IMR-90 (cell line): ENCODE results near the gene PLA2G4F. TPM values are rescaled to one million over a fixed set of nuclear protein-coding genes. Genes with fewer than 3 reads are reported as not detected.

Source experiments
- ATAC-seq: fragments of 200-7000 bp; cut with Tn5 transposase; 2 replicates; pipeline ENCODE4 v1.9.1; 2020; ENCODE audit warnings: low read depth, mild to moderate bottlenecking, moderate library complexity
- BruUV-seq: library from RNA; stranded (reverse); fragments of 400-500 nt; replicated peaks from 2 replicates; lab custom pipeline; 2021; lab: Mats Ljungman, UMichigan
- CTCF ChIA-PET: fragments of 300-600 bp; formaldehyde crosslinking; extraction: SDS; loops from one replicate; lab custom pipeline; 2021; ENCODE audit warnings: antibody characterized with exemption; lab: Yijun Ruan, JAX
- POLR2A ChIA-PET: fragments of 300-600 bp; sonication (Branson Sonifier 250); formaldehyde crosslinking; loops from one replicate; lab custom pipeline; 2022; ENCODE audit warnings: antibody characterized with exemption; ENCODE audit not compliant: unreplicated experiment; lab: Charles Lee
- DNase-seq: peaks from one replicate; pipeline ENCODE4 v3.0.0; 2013
- H2AFZ ChIP-seq: replicated peaks from 2 replicates; pipeline ENCODE3; 2013; ENCODE audit warnings: low read length, mild to moderate bottlenecking; ENCODE audit not compliant: poor library complexity
- H2AK5ac ChIP-seq: 2 replicates; pipeline ENCODE4 v1.6.1; 2013; ENCODE audit warnings: low read depth, low read length, inconsistent platforms
- H2AK9ac ChIP-seq: replicated peaks from 2 replicates; pipeline ENCODE3; 2013; ENCODE audit warnings: mild to moderate bottlenecking, low read depth, low read length, moderate library complexity; ENCODE audit not compliant: poor library complexity
- H2BK120ac ChIP-seq: 2 replicates; pipeline ENCODE4 v1.6.1; 2013; ENCODE audit warnings: low read depth, low read length, inconsistent platforms
- H2BK15ac ChIP-seq: 3 replicates; pipeline ENCODE4 v1.6.1; 2013; ENCODE audit warnings: low read depth, low read length, inconsistent platforms
- H2BK20ac ChIP-seq: 2 replicates; pipeline ENCODE4 v1.6.1; 2013; ENCODE audit warnings: low read depth, mild to moderate bottlenecking, inconsistent platforms, low read length, moderate library complexity
- H2BK5ac ChIP-seq: 2 replicates; pipeline ENCODE4 v1.6.1; 2013; ENCODE audit warnings: mild to moderate bottlenecking, low read depth, low read length, inconsistent platforms; ENCODE audit not compliant: poor library complexity, severe bottlenecking
- H3K14ac ChIP-seq: replicated peaks from 2 replicates; pipeline ENCODE4 v1.6.1; 2013; ENCODE audit warnings: low read depth, low read length, inconsistent platforms
- H3K18ac ChIP-seq: 2 replicates; pipeline ENCODE4 v1.6.1; 2013; ENCODE audit warnings: low read depth, low read length, control low read depth
- H3K23ac ChIP-seq: 2 replicates; pipeline ENCODE4 v1.6.1; 2013; ENCODE audit warnings: low read depth, low read length, inconsistent platforms
- H3K27ac ChIP-seq: 2 replicates; pipeline ENCODE4 v1.5.1; 2013; ENCODE audit warnings: mild to moderate bottlenecking, control low read depth, low read length; ENCODE audit not compliant: insufficient read depth
- H3K27me3 ChIP-seq: 2 replicates; pipeline ENCODE4 v1.6.1; 2013; ENCODE audit warnings: low read length; ENCODE audit not compliant: control insufficient read depth, insufficient read depth
- H3K36me3 ChIP-seq: 2 replicates; pipeline ENCODE4 v1.6.1; 2013; ENCODE audit warnings: low read length, mixed read lengths; ENCODE audit not compliant: control insufficient read depth, insufficient read depth
- H3K4ac ChIP-seq: 2 replicates; pipeline ENCODE4 v1.6.1; 2013; ENCODE audit warnings: low read depth, low read length, inconsistent platforms
- H3K4me1 ChIP-seq: 2 replicates; pipeline ENCODE4 v1.6.1; 2013; ENCODE audit warnings: low read length, mixed read lengths; ENCODE audit not compliant: control insufficient read depth, insufficient read depth
- H3K4me2 ChIP-seq: 2 replicates; pipeline ENCODE4 v1.6.1; 2013; ENCODE audit warnings: low read depth, mild to moderate bottlenecking, control low read depth, low read length, moderate library complexity
- H3K4me3 ChIP-seq: 2 replicates; pipeline ENCODE4 v1.5.1; 2013; ENCODE audit warnings: low read depth, mild to moderate bottlenecking, control low read depth, low read length, moderate library complexity; ENCODE audit not compliant: insufficient read depth
- H3K56ac ChIP-seq: 2 replicates; pipeline ENCODE4 v1.6.1; 2013; ENCODE audit warnings: low read length, inconsistent platforms; ENCODE audit not compliant: insufficient read depth; ENCODE audit errors: extremely low read depth
- H3K79me1 ChIP-seq, 2 experiments: 2 replicates each; pipeline ENCODE4 v1.6.1; 2013; ENCODE audit warnings: low read length in 2 of 2, inconsistent platforms in 1 of 2, low read depth in 1 of 2
- H3K9ac ChIP-seq: 2 replicates; pipeline ENCODE4 v1.6.1; 2013; ENCODE audit warnings: low read depth, low read length, control low read depth
- H3K9me1 ChIP-seq: 2 replicates; pipeline ENCODE4 v1.6.1; 2013; ENCODE audit warnings: low read length, inconsistent platforms; ENCODE audit not compliant: insufficient read depth
- H3K9me3 ChIP-seq: 2 replicates; pipeline ENCODE4 v1.6.1; 2013; ENCODE audit warnings: low read length; ENCODE audit not compliant: control insufficient read depth, insufficient read depth
- H4K20me1 ChIP-seq: 2 replicates; pipeline ENCODE4 v1.6.1; 2013; ENCODE audit warnings: low read length, inconsistent platforms; ENCODE audit not compliant: insufficient read depth
- H4K5ac ChIP-seq: 2 replicates; pipeline ENCODE4 v1.6.1; 2013; ENCODE audit warnings: mild to moderate bottlenecking, low read depth, low read length, control low read depth
- H4K8ac ChIP-seq, 2 experiments: 2 replicates each; pipeline ENCODE4 v1.6.1; 2013; ENCODE audit warnings: low read depth in 2 of 2, low read length in 2 of 2, control low read depth in 1 of 2, inconsistent platforms in 1 of 2
- H4K91ac ChIP-seq: 2 replicates; pipeline ENCODE4 v1.6.1; 2013; ENCODE audit warnings: low read depth, low read length, inconsistent platforms; ENCODE audit not compliant: insufficient read depth
- CHD1 ChIP-seq: IDR thresholded peaks from 2 replicates; pipeline ENCODE4 v1.6.1; 2012; ENCODE audit warnings: low read depth, low read length, improper control_type of control experiment
- MAFK ChIP-seq: IDR thresholded peaks from 2 replicates; pipeline ENCODE4 v1.6.1; 2012; ENCODE audit warnings: low read depth, low read length, improper control_type of control experiment
- MAZ ChIP-seq: IDR thresholded peaks from 2 replicates; pipeline ENCODE4 v1.6.1; 2012; ENCODE audit warnings: low read depth, mild to moderate bottlenecking, low read length, improper control_type of control experiment, moderate library complexity, borderline replicate concordance
- POLR2A ChIP-seq: IDR thresholded peaks from 2 replicates; pipeline ENCODE4 v1.6.1; 2012; ENCODE audit warnings: mild to moderate bottlenecking, low read depth, low read length
- SMC3 ChIP-seq: fragments of 150-350 bp; IDR thresholded peaks from 2 replicates; pipeline ENCODE4 v1.6.1; 2016; ENCODE audit warnings: low read depth, mild to moderate bottlenecking, antibody characterized with exemption, low read length, moderate library complexity
- WGBS, 2 experiments: methylation state at CpG; one replicate each; pipeline versions ENCODE4 v1.1.5 to v1.1.7; 2013; ENCODE audit warnings: missing lambda C conversion rate in 2 of 2; ENCODE audit not compliant: insufficient read length in 1 of 2; ENCODE audit errors: extremely low coverage in 2 of 2; 5-methylcytosine and 5-hydroxymethylcytosine counted together
- dilution Hi-C: fragments of 300-500 bp; cut with HindIII; formaldehyde crosslinking; loops from one replicate; pipeline ENCODE4 v1.14.3; 2018; ENCODE audit warnings: low sequenced_read_pairs; ENCODE audit not compliant: unreplicated experiment
- in situ Hi-C: fragments of 300-500 bp; cut with MboI; formaldehyde crosslinking; loops from 3 replicates; pipeline ENCODE4 v1.14.3; 2019; ENCODE audit warnings: low sequenced_read_pairs, inconsistent platforms, mixed read lengths
- intact Hi-C: fragments of 100-400 bp; cut with micrococcal nuclease; formaldehyde crosslinking; loops from 2 replicates; pipeline ENCODE4 v1.10.0; 2022
- polyA plus RNA-seq, 3 experiments: library from polyadenylated mRNA; depleted of rRNA; stranded (reverse); fragments of >200 nt; gene quantifications; 2 replicates each; pipeline ENCODE4 v1.2.3, GENCODE V29; 2012; ENCODE audit warnings: low replicate concordance in 1 of 3
- total RNA-seq: library from RNA; depleted of rRNA; stranded (reverse); fragments of >200 nt; gene quantifications from 2 replicates; pipeline ENCODE4 v1.2.3, GENCODE V29; 2012
- TF ChIP-seq, protein P1 (sequence below): fragments of 150-350 bp; IDR thresholded peaks from 2 replicates; pipeline ENCODE4 v1.6.1; 2017; ENCODE audit warnings: mild to moderate bottlenecking, antibody characterized with exemption, low read length, low read depth

PLA2G4F gene
- total and polyA plus RNA-seq, 2 of the 4 experiments (the other 2 are of a cell fraction): not detected

- no peak overlapping the region for H3K9ac ChIP-seq
- TF ChIP-seq, protein P1, sequence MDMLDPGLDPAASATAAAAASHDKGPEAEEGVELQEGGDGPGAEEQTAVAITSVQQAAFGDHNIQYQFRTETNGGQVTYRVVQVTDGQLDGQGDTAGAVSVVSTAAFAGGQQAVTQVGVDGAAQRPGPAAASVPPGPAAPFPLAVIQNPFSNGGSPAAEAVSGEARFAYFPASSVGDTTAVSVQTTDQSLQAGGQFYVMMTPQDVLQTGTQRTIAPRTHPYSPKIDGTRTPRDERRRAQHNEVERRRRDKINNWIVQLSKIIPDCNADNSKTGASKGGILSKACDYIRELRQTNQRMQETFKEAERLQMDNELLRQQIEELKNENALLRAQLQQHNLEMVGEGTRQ: no peak
- no peak for TF ChIP-seq SMC3
- TF ChIP-seq CHD1: no peak
- no peak for TF ChIP-seq MAFK
- no peak for TF ChIP-seq POLR2A
- no peak for TF ChIP-seq MAZ
- ChIA-PET CTCF (interaction anchor here (1.2 kb wide), 1 partner anchor 18 kb away, joined by 3 read pairs; no protein-coding TSS in a partner anchor), POLR2A (no interaction called here)
- H3K9me1 ChIP-seq: peaks cover 20% of the 10 kb centered on the region
- no peaks in the 10 kb centered on the region for H3K79me1 ChIP-seq
- H4K20me1 ChIP-seq: no peaks in the 10 kb centered on the region
- no peaks in the 10 kb centered on the region for H3K9me3 ChIP-seq
- no peak overlapping the region for H2BK120ac ChIP-seq
- intact Hi-C loops: no loop called here
- peak overlapping the region; percentile 29 for H2AFZ ChIP-seq
- H4K5ac ChIP-seq: no peak overlapping the region
- peaks cover 20% of the 10 kb centered on the region for H3K36me3 ChIP-seq
- no peak overlapping the region for H4K8ac ChIP-seq
- H2BK5ac ChIP-seq: no peak overlapping the region
- H3K4ac ChIP-seq: no peak overlapping the region
- H3K27ac ChIP-seq: no peak overlapping the region
- in situ Hi-C loops: no loop called here
- H2AK9ac ChIP-seq: no peak overlapping the region
- H3K27me3 ChIP-seq: no peaks in the 10 kb centered on the region; the same call in 1 of the 2 replicates
- no TSS peak for BruUV-seq
- H3K23ac ChIP-seq: no peak overlapping the region
- H3K14ac ChIP-seq: no peak overlapping the region
- H3K4me3 ChIP-seq: no peak overlapping the region
- no peak overlapping the region for H2AK5ac ChIP-seq
- ATAC-seq (no peak), DNase-seq (no peak)
- H2BK20ac ChIP-seq: no peak overlapping the region
- no peak overlapping the region for H2BK15ac ChIP-seq
- H4K91ac ChIP-seq: no peak overlapping the region
- no peak overlapping the region for H3K56ac ChIP-seq
- no peak overlapping the region for H3K4me2 ChIP-seq
- no peak overlapping the region for H3K18ac ChIP-seq
- dilution Hi-C loops: no loop called here
- peaks cover 4% of the 10 kb centered on the region; the same call in 1 of the 2 replicates for H3K4me1 ChIP-seq
- 80% methylated on average over 3 of the region's 27 CpGs; no CpG with 5 or more reads in 1 of the 2 experiments for WGBS, 2 experiments
Observed at GRCh38 chr15:42155546-42156242, 742 bp downstream of the PLA2G4F start.
